Liver (tissue), 9 donors: ENCODE data around the gene EPHB2. TPM values are rescaled to one million over a fixed set of nuclear protein-coding genes. Genes with fewer than 3 reads are reported as not detected.

ENCODE experiments used
- DNase-seq: peaks from one replicate; pipeline ENCODE4 v3.0.0-alpha.2; 2017; ENCODE audit warnings: low spot score
- H3K27ac ChIP-seq, 2 donors: one replicate each; pipeline ENCODE4 v1.7.0; 2013; ENCODE audit warnings: inconsistent platforms in 2 of 2, low read length in 2 of 2, control low read depth in 1 of 2, low read depth in 1 of 2, mild to moderate bottlenecking in 1 of 2
- H3K27me3 ChIP-seq, 4 donors: one replicate each; pipeline versions ENCODE4 v1.6.1 to v1.7.0; 2013; ENCODE audit warnings: low read length in 3 of 4, inconsistent platforms in 1 of 4, mild to moderate bottlenecking in 1 of 4, moderate library complexity in 1 of 4; ENCODE audit not compliant: control insufficient read depth in 4 of 4, insufficient read depth in 4 of 4
- H3K36me3 ChIP-seq, 4 donors: one replicate each; pipeline versions ENCODE4 v1.6.1 to v1.7.0; 2013; ENCODE audit warnings: low read length in 3 of 4, mild to moderate bottlenecking in 3 of 4, low read depth in 1 of 4, moderate library complexity in 1 of 4; ENCODE audit not compliant: control insufficient read depth in 4 of 4, insufficient read depth in 3 of 4
- H3K4me1 ChIP-seq, 4 donors: one replicate each; pipeline versions ENCODE4 v1.6.1 to v1.7.0; 2013; ENCODE audit warnings: low read length in 3 of 4, mild to moderate bottlenecking in 3 of 4, moderate library complexity in 1 of 4; ENCODE audit not compliant: control insufficient read depth in 4 of 4, insufficient read depth in 4 of 4
- H3K4me3 ChIP-seq, 3 donors: one replicate each; pipeline versions ENCODE4 v1.6.1 to v1.7.0; 2013; ENCODE audit warnings: low read length in 3 of 3, control low read depth in 1 of 3, low read depth in 1 of 3, mild to moderate bottlenecking in 1 of 3
- H3K9ac ChIP-seq, 2 donors: one replicate each; pipeline ENCODE4 v1.7.0; 2013; ENCODE audit warnings: low read length in 2 of 2, mild to moderate bottlenecking in 2 of 2, moderate library complexity in 2 of 2, control low read depth in 1 of 2, low read depth in 1 of 2
- H3K9me3 ChIP-seq, 4 donors: one replicate each; pipeline versions ENCODE4 v1.6.1 to v1.7.0; 2013; ENCODE audit warnings: low read length in 3 of 4; ENCODE audit not compliant: control insufficient read depth in 4 of 4
- ATF3 ChIP-seq: IDR thresholded peaks from 2 replicates; pipeline ENCODE4 v1.6.1; 2016; ENCODE audit warnings: antibody characterized with exemption
- EGR1 ChIP-seq, 2 donors: IDR thresholded peaks; 2 replicates each; pipeline ENCODE4 v1.6.1; 2016 to 2018; ENCODE audit warnings: antibody characterized with exemption in 2 of 2, low read depth in 2 of 2
- FOXA1 ChIP-seq: IDR thresholded peaks from 2 replicates; pipeline ENCODE4 v1.6.1; 2016; ENCODE audit warnings: antibody characterized with exemption
- FOXA2 ChIP-seq: IDR thresholded peaks from 2 replicates; pipeline ENCODE4 v1.6.1; 2016; ENCODE audit warnings: antibody characterized with exemption
- GABPA ChIP-seq, 2 donors: IDR thresholded peaks in 1 of 2; conservative IDR thresholded peaks in 1 of 2; 2 replicates each; pipeline ENCODE4 v1.6.1; 2016; ENCODE audit warnings: antibody characterized with exemption in 2 of 2, mild to moderate bottlenecking in 1 of 2, moderate library complexity in 1 of 2
- HNF4A ChIP-seq, 2 donors: conservative IDR thresholded peaks; 2 replicates each; pipeline ENCODE4 v1.6.1; 2016; ENCODE audit warnings: antibody characterized with exemption in 2 of 2, mild to moderate bottlenecking in 2 of 2
- HNF4G ChIP-seq: IDR thresholded peaks from 2 replicates; pipeline ENCODE4 v1.6.1; 2016; ENCODE audit warnings: antibody characterized with exemption
- JUND ChIP-seq, 2 donors: IDR thresholded peaks; 2 replicates each; pipeline ENCODE4 v1.6.1; 2016; ENCODE audit warnings: antibody characterized with exemption in 2 of 2
- MAX ChIP-seq: IDR thresholded peaks from 2 replicates; pipeline ENCODE4 v1.6.1; 2016; ENCODE audit warnings: antibody characterized with exemption
- NR2F2 ChIP-seq: IDR thresholded peaks from 2 replicates; pipeline ENCODE4 v1.6.1; 2016; ENCODE audit warnings: antibody characterized with exemption
- RAD21 ChIP-seq, 2 donors: IDR thresholded peaks; 2 replicates each; pipeline ENCODE4 v1.6.1; 2016; ENCODE audit warnings: antibody characterized with exemption in 2 of 2, mild to moderate bottlenecking in 2 of 2
- REST ChIP-seq: IDR thresholded peaks from 2 replicates; pipeline ENCODE4 v1.6.1; 2016; ENCODE audit warnings: antibody characterized with exemption, mild to moderate bottlenecking
- RXRA ChIP-seq, 2 donors: IDR thresholded peaks; 2 replicates each; pipeline ENCODE4 v1.6.1; 2017 to 2018; ENCODE audit warnings: antibody characterized with exemption in 2 of 2, mild to moderate bottlenecking in 1 of 2
- SP1 ChIP-seq: IDR thresholded peaks from 2 replicates; pipeline ENCODE4 v1.6.1; 2018; ENCODE audit warnings: antibody characterized with exemption, mild to moderate bottlenecking
- TAF1 ChIP-seq: conservative IDR thresholded peaks from 2 replicates; pipeline ENCODE4 v1.6.1; 2016; ENCODE audit warnings: antibody characterized with exemption, mild to moderate bottlenecking
- YY1 ChIP-seq: IDR thresholded peaks from 2 replicates; pipeline ENCODE4 v1.6.1; 2016; ENCODE audit warnings: antibody characterized with exemption, mild to moderate bottlenecking
- ZBTB33 ChIP-seq: IDR thresholded peaks from 2 replicates; pipeline ENCODE4 v1.6.1; 2016; ENCODE audit warnings: antibody characterized with exemption
- WGBS: extraction: QIAGEN DNeasy Blood & Tissue Kit; methylation state at CpG from one replicate; pipeline ENCODE4 v1.1.7; 2013; 5-methylcytosine and 5-hydroxymethylcytosine counted together
- polyA plus RNA-seq, 2 donors: library from polyadenylated mRNA; stranded (reverse) in 1 of 2; unstranded in 1 of 2; fragments of 200-250 nt in 1 of 2; fragments of >200 nt in 1 of 2; fragmentation: Nextera tagmentation in 1 of 2; extraction: Ambion mirVana in 1 of 2; gene quantifications; one replicate each; pipeline versions ENCODE4 v1.2.1 to v1.2.3, GENCODE V29; 2013 to 2015
- total RNA-seq, 2 donors: library from RNA; depleted of rRNA; stranded (reverse); fragments of >200 nt; gene quantifications; one replicate each; pipeline ENCODE4 v1.2.3, GENCODE V29; 2014
- donor health status: healthy.
- donor health status: healthy.
- donor health status: healthy.
- donor health status: healthy.
- donor health status: healthy.

EPHB2 gene
- total and polyA plus RNA-seq, 4 donors = 0.07 to 1.0 (median 0.38) TPM

GRCh38 chr1:22810378-22810777 is 99.7 kb downstream of the EPHB2 start:
- DNase-seq = no peak
- no peaks in the 10 kb centered on the region for H3K27me3 ChIP-seq
- no peak overlapping the region for H3K27ac ChIP-seq
- H3K4me3 ChIP-seq = no peak overlapping the region
- H3K9me3 ChIP-seq = no peaks in the 10 kb centered on the region
- H3K36me3 ChIP-seq = no peaks in the 10 kb centered on the region
- no peak for TF ChIP-seq GABPA (IDR thresholded peaks at IDR 0.05 in 1 of 2, conservative IDR thresholded peaks at IDR 0.05 in 1 of 2)
- TF ChIP-seq FOXA2 = no peak
- no peak for TF ChIP-seq NR2F2
- TF ChIP-seq ATF3 = no peak
- no peak for TF ChIP-seq HNF4G
- no peak for TF ChIP-seq FOXA1
- no peak for TF ChIP-seq SP1
- no peak for TF ChIP-seq TAF1
- TF ChIP-seq YY1 = no peak
- no peak for TF ChIP-seq RAD21 (IDR thresholded peaks at IDR 0.05)
- peaks cover 0 to 2% (median 0%) of the 10 kb centered on the region in 4 donors for H3K4me1 ChIP-seq
- 80% methylated on average over 2 of the region's 2 CpGs for WGBS
- no peak overlapping the region for H3K9ac ChIP-seq

- no peak overlapping the region for H3K4me3 ChIP-seq
- H3K27me3 ChIP-seq = no peaks in the 10 kb centered on the region
- no peak for TF ChIP-seq HNF4A (conservative IDR thresholded peaks at IDR 0.05)
- no peak for TF ChIP-seq YY1
- no peak for TF ChIP-seq SP1
- no peaks in the 10 kb centered on the region for H3K9me3 ChIP-seq
- 78% methylated on average over 18 of the region's 18 CpGs for WGBS
- no peak for DNase-seq
- H3K9ac ChIP-seq = no peak overlapping the region
- H3K4me1 ChIP-seq = peaks cover 0 to 2% (median 0%) of the 10 kb centered on the region in 4 donors
- no peaks in the 10 kb centered on the region for H3K36me3 ChIP-seq
- H3K27ac ChIP-seq = no peak overlapping the region
Observed at GRCh38 chr1:22812092-22812880, 101.6 kb downstream of the EPHB2 start.

GRCh38 chr1:22812993-22813790 is 102.6 kb downstream of the EPHB2 start:
- no peak overlapping the region for H3K27ac ChIP-seq
- no peaks in the 10 kb centered on the region for H3K9me3 ChIP-seq
- no peaks in the 10 kb centered on the region for H3K36me3 ChIP-seq
- H3K4me3 ChIP-seq = no peak overlapping the region
- no peak for DNase-seq
- no peak overlapping the region for H3K9ac ChIP-seq
- no peaks in the 10 kb centered on the region for H3K27me3 ChIP-seq
- peaks cover 0 to 1% (median 0%) of the 10 kb centered on the region in 4 donors for H3K4me1 ChIP-seq
- 88% methylated on average over 7 of the region's 7 CpGs for WGBS
- TF ChIP-seq GABPA (IDR thresholded peaks at IDR 0.05 in 1 of 2, conservative IDR thresholded peaks at IDR 0.05 in 1 of 2) (no peak), HNF4G (no peak), REST (no peak), ATF3 (no peak), RAD21 (IDR thresholded peaks at IDR 0.05) (no peak), RXRA (IDR thresholded peaks at IDR 0.05) (no peak), MAX (no peak), JUND (IDR thresholded peaks at IDR 0.05) (no peak), NR2F2 (no peak), ZBTB33 (no peak), TAF1 (no peak), YY1 (no peak), SP1 (no peak), EGR1 (IDR thresholded peaks at IDR 0.05; ENCODE audit: low read depth in 2 of 2) (no peak), HNF4A (conservative IDR thresholded peaks at IDR 0.05) (no peak), FOXA1 (no peak), FOXA2 (no peak)
